ACC112 (cell line): Measurements from ENCODE around the gene ADAMTS8.

Experiments used
- H2AFZ ChIP-seq: fragments of 200-600 bp; sonication (generic); one replicate; pipeline ENCODE4 v1.6.0; 2017; ENCODE audit warnings: antibody characterized with exemption, low read length; ENCODE audit not compliant: unreplicated experiment
- H3K27ac ChIP-seq: fragments of 200-600 bp; sonication (generic); 2 replicates; pipeline ENCODE4 v1.5.1; 2014; ENCODE audit warnings: low read depth, mild to moderate bottlenecking, antibody characterized with exemption, low read length, moderate library complexity
- H3K27me3 ChIP-seq: fragments of 200-600 bp; sonication (generic); 2 replicates; pipeline ENCODE4 v1.6.1; 2014; ENCODE audit warnings: mild to moderate bottlenecking, antibody characterized with exemption, low read length, moderate library complexity, mixed read lengths; ENCODE audit not compliant: insufficient read depth
- H3K36me3 ChIP-seq: fragments of 200-600 bp; sonication (generic); 2 replicates; pipeline ENCODE4 v1.6.1; 2016; ENCODE audit warnings: mild to moderate bottlenecking, antibody characterized with exemption, low read length, moderate library complexity, mixed read lengths; ENCODE audit not compliant: insufficient read depth
- H3K4me1 ChIP-seq: fragments of 200-600 bp; sonication (generic); one replicate; pipeline ENCODE4 v1.6.1; 2016; ENCODE audit warnings: low read length, mixed read lengths; ENCODE audit not compliant: insufficient read depth, unreplicated experiment, control insufficient read depth
- H3K4me3 ChIP-seq: fragments of 200-600 bp; sonication (generic); 2 replicates; pipeline ENCODE4 v1.5.1; 2014; ENCODE audit warnings: mild to moderate bottlenecking, low read depth, low read length
- H3K79me2 ChIP-seq: fragments of 200-600 bp; sonication (generic); one replicate; pipeline ENCODE4 v1.6.0; 2016; ENCODE audit warnings: low read length; ENCODE audit not compliant: control insufficient read depth, unreplicated experiment, insufficient read depth

Gene ADAMTS8, protein sequence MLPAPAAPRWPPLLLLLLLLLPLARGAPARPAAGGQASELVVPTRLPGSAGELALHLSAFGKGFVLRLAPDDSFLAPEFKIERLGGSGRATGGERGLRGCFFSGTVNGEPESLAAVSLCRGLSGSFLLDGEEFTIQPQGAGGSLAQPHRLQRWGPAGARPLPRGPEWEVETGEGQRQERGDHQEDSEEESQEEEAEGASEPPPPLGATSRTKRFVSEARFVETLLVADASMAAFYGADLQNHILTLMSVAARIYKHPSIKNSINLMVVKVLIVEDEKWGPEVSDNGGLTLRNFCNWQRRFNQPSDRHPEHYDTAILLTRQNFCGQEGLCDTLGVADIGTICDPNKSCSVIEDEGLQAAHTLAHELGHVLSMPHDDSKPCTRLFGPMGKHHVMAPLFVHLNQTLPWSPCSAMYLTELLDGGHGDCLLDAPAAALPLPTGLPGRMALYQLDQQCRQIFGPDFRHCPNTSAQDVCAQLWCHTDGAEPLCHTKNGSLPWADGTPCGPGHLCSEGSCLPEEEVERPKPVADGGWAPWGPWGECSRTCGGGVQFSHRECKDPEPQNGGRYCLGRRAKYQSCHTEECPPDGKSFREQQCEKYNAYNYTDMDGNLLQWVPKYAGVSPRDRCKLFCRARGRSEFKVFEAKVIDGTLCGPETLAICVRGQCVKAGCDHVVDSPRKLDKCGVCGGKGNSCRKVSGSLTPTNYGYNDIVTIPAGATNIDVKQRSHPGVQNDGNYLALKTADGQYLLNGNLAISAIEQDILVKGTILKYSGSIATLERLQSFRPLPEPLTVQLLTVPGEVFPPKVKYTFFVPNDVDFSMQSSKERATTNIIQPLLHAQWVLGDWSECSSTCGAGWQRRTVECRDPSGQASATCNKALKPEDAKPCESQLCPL

DNA sequence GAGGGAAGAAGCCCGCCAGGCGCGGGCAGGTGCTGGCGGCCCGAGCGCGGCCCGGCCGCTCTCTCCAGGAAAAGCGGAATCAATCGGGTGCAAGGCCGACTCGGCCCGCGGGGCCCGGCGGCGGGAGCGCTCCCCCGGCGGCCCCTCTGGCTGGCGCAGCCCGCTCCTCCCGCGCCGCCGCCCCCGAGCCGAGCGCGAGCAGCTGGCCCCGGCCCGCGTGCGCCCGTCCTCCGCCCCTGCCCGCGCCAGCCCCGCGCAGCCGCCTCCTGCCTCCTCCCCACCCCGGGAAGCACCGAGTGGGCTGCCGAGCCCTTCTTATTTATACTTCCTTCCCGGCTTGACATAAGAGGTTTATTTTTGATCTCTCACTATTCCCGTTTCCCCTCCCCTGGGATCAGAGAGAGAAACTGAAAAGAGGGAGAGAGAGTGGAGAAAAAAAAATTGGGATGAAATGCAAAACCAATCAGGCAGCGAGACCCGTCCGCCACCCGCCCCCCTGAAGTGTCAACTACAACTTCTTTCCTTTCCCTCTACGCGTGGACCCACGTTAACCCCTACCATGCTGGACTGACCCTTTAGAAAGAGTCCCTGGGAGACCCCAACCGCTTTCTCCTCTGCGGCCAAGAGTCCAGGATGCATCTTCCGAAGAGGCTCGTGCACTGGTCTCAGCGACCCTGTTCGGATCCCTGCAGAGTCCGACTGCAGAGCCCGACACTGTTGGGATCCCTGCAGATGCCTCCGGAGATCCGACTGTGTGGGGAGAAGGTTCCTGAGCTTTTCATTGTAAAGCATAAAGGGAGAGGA, at the start of gene ADAMTS8:
Gene ADAMTS8 (minus strand): TSS at position 294 of the 804 bp plus-strand sequence. CDS start 323 bp downstream, outside the sequence.
- no peaks in the 10 kb centered on the region for H3K36me3 ChIP-seq
- peak within 1 kb of the TSS; percentile 38 for H2AFZ ChIP-seq
- peak within 1 kb of the TSS; percentile 63 for H3K4me3 ChIP-seq
- no peaks in the 10 kb centered on the region for H3K79me2 ChIP-seq
- no peak within 1 kb of the TSS for H3K27ac ChIP-seq
- H3K27me3 ChIP-seq: peaks cover 62% of the 10 kb centered on the region
- H3K4me1 ChIP-seq: peaks cover 3% of the 10 kb centered on the region

DNA sequence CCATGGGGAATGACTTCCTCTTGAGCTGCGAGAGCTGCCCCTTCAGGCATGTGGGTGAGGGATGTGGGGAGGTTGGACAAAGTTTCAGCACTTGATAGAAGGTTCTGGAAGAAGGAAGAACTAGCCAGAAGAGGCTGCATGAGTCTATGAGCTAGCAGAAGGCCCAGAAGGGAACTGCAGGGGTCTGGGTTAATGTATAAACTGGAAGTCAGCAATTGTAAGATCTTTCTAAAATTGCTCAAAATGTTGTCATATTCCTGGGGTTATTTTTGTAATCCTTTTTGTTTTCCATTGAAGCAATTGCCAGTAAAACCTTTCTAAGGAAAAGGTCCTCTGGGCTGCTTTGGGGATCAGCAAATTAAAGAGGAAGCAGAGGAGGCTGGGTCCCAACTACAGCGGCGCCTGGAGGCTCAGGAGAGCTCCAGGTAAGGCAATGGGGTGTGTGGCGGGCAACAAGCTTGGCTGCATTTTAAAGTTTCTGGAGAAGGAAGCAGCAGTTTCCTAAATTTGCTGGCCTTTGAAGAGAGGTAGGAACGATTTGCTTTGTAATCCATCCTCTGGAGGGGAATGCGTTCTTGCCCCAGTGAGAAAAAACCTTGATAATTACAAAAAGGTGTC, 49.3 kb upstream of the ADAMTS8 start:
- Histone ChIP-seq H3K4me1 (peaks cover 44% of the 10 kb centered on the region), H2AFZ (no peak overlapping the region), H3K36me3 (no peaks in the 10 kb centered on the region), H3K4me3 (no peak overlapping the region), H3K79me2 (no peaks in the 10 kb centered on the region), H3K27ac (peak overlapping the region; percentile 92), H3K27me3 (no peaks in the 10 kb centered on the region)

DNA sequence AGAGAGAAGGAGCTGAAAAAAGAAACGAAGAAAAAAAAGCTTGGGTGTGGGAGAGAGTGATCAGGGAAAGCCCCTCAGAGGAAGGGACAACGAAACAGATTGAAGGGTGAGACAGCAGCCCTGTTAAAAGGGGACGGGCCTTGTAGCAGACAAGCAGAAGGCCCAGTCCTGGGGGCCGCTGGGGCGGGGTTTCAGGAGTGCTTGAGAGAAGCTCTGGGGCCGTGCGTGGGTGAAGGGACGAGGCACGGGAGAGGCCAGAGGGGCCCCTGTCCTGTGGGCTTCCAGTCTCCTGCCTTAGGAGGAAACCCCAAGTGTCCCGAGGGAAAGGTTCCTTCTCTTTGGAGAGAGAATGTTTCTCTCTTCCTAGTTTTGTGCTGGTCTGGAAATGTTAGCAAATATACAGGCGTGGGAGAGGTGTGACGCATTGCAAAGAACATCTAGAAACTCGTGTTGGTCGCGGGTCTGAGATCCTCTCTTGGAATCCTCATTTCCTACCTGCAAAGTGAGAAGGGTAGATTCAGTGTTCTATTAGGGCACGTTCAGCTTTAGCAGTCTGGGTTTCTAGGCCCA, 48.6 kb upstream of the ADAMTS8 start:
- no peaks in the 10 kb centered on the region for H3K36me3 ChIP-seq
- H3K4me1 ChIP-seq: peaks cover 44% of the 10 kb centered on the region
- H2AFZ ChIP-seq: no peak overlapping the region
- H3K27ac ChIP-seq: peak overlapping the region; percentile 92
- H3K27me3 ChIP-seq: no peaks in the 10 kb centered on the region
- H3K4me3 ChIP-seq: no peak overlapping the region
- H3K79me2 ChIP-seq: no peaks in the 10 kb centered on the region

DNA sequence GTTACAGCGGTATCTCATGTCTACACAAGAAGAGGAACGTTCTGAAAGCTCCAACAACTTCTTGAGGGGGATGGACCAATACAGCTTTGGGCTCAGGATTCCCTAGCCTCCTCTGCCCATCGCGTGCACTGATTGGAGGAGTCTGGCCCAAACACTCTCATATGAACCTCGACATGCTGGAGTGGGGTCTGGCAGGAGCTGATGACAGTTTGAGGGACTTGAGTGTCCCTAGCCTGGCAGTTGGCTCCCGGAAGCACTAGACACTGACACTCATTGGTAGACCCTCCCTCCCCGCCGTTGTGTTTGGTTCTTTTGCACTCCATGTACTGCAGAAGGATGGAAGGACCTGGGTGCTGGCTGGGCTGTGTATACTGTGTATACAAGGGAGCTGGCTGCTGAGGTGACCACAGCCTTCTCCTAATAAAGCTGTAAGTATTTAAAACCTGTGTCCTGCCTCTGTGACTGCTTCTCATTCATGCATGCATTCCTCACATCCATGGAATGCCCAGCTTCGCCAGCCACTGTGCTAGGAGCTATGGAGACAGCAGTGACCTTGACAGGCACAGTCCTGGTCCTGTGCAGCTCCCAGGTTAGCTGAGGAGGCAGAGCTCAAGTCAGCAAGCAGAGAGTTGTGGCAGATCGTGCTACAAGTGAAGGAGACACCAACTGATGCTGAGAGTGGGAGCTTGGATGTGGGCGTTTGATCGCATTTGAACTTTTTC, 48.0 kb upstream of the ADAMTS8 start:
- Histone ChIP-seq H3K4me1 (peaks cover 44% of the 10 kb centered on the region), H3K27ac (peak overlapping the region; percentile 92; the same call in 1 of the 2 replicates), H2AFZ (no peak overlapping the region), H3K4me3 (no peak overlapping the region), H3K79me2 (no peaks in the 10 kb centered on the region), H3K36me3 (no peaks in the 10 kb centered on the region), H3K27me3 (no peaks in the 10 kb centered on the region)

DNA sequence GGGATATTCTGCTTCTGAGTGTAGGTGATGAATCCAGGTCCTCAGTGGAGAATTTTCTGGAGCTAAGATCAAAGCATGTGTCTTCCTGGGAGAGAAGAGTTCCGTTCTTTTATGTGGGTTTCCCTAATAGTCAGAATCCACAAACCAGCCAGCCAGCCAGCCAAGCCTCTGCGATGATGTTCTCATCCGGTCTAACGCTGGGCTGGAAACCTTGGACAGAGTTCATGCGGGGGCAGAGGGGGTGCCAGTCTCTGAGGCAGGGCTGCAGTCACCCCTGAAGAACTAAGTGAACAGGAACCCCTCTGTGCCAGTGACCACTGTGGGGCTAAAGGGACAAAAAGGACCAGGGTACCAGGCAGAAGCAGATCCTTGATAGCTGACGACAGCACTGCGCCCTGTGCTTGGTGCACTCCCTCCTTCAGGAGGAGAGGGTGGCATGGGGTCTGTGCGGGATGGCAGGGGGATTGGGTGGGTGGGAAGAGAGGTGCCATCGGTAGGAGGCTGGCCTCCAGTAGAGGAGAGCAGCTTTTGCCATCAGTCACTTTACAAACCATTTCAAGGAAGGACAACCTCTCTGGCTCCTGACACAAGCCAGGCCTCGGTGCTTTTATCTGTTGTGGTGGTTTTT, 47.1 kb upstream of the ADAMTS8 start:
- Histone ChIP-seq H3K4me3 (no peak overlapping the region), H2AFZ (no peak overlapping the region), H3K27ac (no peak overlapping the region), H3K4me1 (peaks cover 38% of the 10 kb centered on the region), H3K27me3 (no peaks in the 10 kb centered on the region), H3K79me2 (no peaks in the 10 kb centered on the region), H3K36me3 (no peaks in the 10 kb centered on the region)

DNA sequence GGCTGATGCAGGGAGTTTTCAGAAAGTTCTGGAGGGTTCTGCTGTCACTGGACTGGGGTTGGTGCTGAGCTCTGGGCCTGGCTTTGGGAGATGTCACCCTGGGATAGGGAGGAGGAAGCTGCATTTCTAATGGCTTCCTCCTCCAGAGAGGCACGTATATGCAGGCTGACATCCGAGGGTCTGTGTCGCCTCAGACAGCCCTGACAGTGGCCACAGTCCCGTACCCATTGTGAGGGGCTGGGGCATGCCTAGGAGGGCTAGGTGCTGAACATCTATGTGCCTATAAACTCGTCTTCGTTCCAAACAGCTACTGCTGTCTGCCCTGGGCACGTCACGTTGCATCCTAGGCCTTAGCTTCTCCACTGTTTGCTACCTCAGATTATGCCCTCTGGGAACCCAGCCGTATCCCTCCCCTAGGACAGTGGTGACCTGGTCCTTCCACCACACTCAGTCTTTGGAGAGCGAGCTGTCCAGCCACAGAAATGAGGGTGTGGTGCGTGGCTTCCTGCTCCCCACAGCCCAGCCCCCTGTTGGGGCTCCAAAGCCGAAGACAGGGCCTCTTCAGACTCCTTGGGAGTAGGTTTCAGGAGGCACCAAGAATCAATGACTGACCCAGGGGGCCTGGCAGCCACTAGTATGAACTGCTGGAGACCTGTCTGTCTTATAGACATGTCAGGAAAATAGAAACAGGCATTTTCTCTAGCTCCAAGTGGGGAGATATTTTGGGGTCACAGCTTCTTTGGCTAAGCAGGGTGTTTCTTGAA, 46.4 kb upstream of the ADAMTS8 start:
- Histone ChIP-seq H3K27ac (no peak overlapping the region), H3K36me3 (no peaks in the 10 kb centered on the region)

DNA sequence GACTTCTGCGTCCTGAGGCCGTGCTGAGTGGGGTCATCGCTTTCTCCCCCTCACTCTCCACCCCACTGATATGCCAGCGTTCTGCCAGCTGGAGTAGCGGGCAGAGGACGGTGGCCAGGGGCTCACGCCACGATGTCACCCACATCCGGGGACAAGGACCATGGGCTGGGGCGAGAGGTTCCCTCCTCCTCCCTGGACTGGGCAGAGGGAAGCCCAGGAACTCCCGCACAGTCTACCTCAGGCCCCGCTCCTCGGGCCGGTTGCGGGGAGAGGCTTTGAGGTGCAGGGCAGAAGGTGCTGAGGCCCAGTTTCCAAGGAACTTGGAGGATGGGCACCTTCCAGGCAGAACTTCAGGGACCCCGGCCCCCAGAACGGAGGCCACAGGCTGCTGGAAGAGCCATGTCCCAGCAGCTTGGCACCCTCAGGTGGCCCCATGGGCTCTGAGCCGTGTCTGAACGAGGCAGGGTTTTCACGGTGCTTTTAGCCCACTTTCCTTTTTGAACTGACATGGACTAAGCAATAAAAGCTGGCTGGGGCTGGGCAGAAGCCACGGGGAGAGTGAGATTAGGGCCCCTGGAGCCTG, 45.5 kb upstream of the ADAMTS8 start:
- H3K27ac ChIP-seq: no peak overlapping the region
- H3K36me3 ChIP-seq: no peaks in the 10 kb centered on the region
- H3K4me1 ChIP-seq: peaks cover 21% of the 10 kb centered on the region
- H3K27me3 ChIP-seq: no peaks in the 10 kb centered on the region
- no peak overlapping the region for H3K4me3 ChIP-seq
- no peak overlapping the region for H2AFZ ChIP-seq
- no peaks in the 10 kb centered on the region for H3K79me2 ChIP-seq

More for the DNA sequence above, 46.4 kb upstream of the ADAMTS8 start:
- H3K27me3 ChIP-seq: no peaks in the 10 kb centered on the region
- no peak overlapping the region for H2AFZ ChIP-seq
- peaks cover 30% of the 10 kb centered on the region for H3K4me1 ChIP-seq
- no peaks in the 10 kb centered on the region for H3K79me2 ChIP-seq
- H3K4me3 ChIP-seq: no peak overlapping the region

DNA sequence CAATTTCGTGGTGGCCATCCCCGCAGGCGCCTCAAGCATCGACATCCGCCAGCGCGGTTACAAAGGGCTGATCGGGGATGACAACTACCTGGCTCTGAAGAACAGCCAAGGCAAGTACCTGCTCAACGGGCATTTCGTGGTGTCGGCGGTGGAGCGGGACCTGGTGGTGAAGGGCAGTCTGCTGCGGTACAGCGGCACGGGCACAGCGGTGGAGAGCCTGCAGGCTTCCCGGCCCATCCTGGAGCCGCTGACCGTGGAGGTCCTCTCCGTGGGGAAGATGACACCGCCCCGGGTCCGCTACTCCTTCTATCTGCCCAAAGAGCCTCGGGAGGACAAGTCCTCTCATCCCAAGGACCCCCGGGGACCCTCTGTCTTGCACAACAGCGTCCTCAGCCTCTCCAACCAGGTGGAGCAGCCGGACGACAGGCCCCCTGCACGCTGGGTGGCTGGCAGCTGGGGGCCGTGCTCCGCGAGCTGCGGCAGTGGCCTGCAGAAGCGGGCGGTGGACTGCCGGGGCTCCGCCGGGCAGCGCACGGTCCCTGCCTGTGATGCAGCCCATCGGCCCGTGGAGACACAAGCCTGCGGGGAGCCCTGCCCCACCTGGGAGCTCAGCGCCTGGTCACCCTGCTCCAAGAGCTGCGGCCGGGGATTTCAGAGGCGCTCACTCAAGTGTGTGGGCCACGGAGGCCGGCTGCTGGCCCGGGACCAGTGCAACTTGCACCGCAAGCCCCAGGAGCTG, 44.8 kb upstream of the ADAMTS8 start:
- Histone ChIP-seq H3K27ac (no peak overlapping the region), H3K4me3 (no peak overlapping the region), H2AFZ (no peak overlapping the region), H3K27me3 (no peaks in the 10 kb centered on the region), H3K79me2 (no peaks in the 10 kb centered on the region), H3K4me1 (peaks cover 15% of the 10 kb centered on the region), H3K36me3 (no peaks in the 10 kb centered on the region)
